NB4 (cell line): ENCODE results near the gene INO80E.
A peak's percentile ranks its signal among the peaks of the same experiment; 100 is the strongest.

Source experiments
- DNase-seq: peaks from one replicate; pipeline ENCODE4 v3.0.0; 2010; ENCODE audit warnings: low read depth
- H3K4me3 ChIP-seq: one replicate; pipeline ENCODE4 v1.5.1; 2011; ENCODE audit warnings: mild to moderate bottlenecking, low read depth, low read length, moderate library complexity
- CTCF ChIP-seq: IDR thresholded peaks from one replicate; pipeline ENCODE4 v1.5.1; 2012; ENCODE audit warnings: low read depth, low read length
- MAX ChIP-seq: IDR thresholded peaks from 2 replicates; pipeline ENCODE4 v1.6.1; 2011; ENCODE audit warnings: low read depth, low read length
- MYC ChIP-seq: IDR thresholded peaks from 2 replicates; pipeline ENCODE4 v1.6.1; 2011; ENCODE audit warnings: low read depth, low read length
- POLR2A ChIP-seq: IDR thresholded peaks from 2 replicates; pipeline ENCODE4 v1.6.1; 2011; ENCODE audit warnings: mild to moderate bottlenecking; ENCODE audit not compliant: insufficient read length; ENCODE audit errors: extremely low read depth

Gene INO80E

DNA sequence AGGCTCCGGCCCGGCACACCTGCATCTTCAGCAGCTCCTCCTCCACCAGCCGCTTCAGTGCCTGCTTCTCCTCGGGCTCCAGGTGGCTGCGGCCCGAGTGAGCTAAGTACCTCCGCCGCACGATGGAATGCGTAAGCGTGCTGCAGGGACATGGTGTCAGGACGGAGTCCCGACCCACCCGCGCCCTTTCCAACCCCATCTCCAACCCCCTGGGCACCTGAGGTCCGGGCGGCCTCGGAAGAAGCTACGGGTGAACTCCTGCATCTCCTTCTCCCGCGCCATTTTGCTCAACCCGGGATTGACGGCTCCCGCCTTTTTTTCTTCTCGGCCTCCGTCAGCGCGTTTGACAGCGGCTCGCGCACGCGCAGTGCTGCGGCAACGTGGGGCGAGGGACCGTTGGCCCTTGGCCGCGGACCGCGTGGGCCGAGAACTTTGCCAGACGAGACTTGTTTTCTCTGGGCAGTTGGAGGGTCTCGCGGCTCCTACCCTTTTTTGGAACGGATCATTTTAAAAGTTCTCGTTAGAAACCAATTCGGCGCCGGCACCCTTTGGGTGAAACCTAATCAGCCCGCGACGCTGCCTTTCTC is 624 bp upstream of the INO80E start, which contains the start of gene HIRIP3:
Gene HIRIP3 (minus strand): TSS at position 294 of the 587 bp plus-strand sequence. CDS start 12 bp downstream, at position 282.
- DNase-seq, result peak; percentile 87
- peak within 1 kb of the TSS; percentile 79 for H3K4me3 ChIP-seq
- TF ChIP-seq CTCF, result no peak
- TF ChIP-seq POLR2A, result peak; percentile 29
- TF ChIP-seq MAX, result peak; percentile 92
- peak; percentile 96 for TF ChIP-seq MYC

GRCh38 chr16:29996766-29997250 is 767 bp downstream of the INO80E start:
- TF ChIP-seq MYC (no peak), CTCF (no peak), POLR2A (no peak), MAX (no peak)
- peak overlapping the region; percentile 79 for H3K4me3 ChIP-seq
- DNase-seq, result peak; percentile 42

GRCh38 chr16:29999605-30000004 is 3.6 kb downstream of the INO80E start:
- no peak overlapping the region for H3K4me3 ChIP-seq
- TF ChIP-seq POLR2A (no peak), MAX (no peak), CTCF (no peak), MYC (no peak)
- no peak for DNase-seq

DNA sequence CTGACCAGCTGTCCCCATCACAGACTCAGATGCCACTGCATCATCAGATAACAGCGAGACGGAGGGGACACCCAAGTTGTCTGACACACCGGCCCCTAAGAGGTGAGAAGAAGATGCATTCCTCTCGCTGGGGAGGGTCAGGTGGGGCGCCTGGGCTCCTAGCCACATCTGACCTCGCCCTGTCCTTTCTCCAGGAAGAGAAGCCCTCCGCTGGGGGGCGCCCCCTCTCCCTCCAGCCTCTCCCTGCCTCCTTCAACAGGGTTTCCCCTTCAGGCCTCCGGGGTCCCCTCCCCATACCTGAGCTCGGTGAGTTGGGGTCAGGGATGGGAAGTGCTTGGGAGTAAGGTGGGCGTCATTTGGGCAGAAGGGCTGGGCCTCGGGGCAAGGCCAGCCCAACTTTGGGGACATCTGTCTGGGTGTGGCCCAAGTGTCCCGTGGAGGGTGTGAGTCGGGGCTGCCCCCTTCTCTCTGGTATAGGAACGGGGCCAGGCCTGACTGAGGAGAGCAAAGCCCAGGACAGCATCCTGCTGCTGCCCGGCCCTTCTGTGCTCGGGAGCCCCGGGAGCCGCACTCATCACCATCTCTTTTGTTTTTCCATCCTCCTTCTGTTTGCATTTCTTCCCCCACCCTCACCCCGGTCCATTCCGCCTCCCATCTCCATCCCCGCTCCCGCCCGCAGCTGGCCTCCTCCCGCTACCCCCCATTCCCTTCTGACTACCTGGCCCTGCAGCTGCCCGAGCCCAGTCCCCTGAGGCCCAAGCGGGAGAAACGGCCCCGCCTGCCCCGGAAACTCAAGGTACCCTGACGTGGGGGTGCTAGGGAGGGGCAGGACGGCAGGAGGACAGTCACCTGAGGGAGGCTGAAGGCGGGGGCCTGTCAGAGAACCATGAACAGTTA is 4.9 kb downstream of the INO80E start:
- no peak for TF ChIP-seq MAX
- no peak for TF ChIP-seq CTCF
- no peak for TF ChIP-seq POLR2A
- TF ChIP-seq MYC, result no peak
- no peak overlapping the region for H3K4me3 ChIP-seq
- DNase-seq, result no peak

DNA sequence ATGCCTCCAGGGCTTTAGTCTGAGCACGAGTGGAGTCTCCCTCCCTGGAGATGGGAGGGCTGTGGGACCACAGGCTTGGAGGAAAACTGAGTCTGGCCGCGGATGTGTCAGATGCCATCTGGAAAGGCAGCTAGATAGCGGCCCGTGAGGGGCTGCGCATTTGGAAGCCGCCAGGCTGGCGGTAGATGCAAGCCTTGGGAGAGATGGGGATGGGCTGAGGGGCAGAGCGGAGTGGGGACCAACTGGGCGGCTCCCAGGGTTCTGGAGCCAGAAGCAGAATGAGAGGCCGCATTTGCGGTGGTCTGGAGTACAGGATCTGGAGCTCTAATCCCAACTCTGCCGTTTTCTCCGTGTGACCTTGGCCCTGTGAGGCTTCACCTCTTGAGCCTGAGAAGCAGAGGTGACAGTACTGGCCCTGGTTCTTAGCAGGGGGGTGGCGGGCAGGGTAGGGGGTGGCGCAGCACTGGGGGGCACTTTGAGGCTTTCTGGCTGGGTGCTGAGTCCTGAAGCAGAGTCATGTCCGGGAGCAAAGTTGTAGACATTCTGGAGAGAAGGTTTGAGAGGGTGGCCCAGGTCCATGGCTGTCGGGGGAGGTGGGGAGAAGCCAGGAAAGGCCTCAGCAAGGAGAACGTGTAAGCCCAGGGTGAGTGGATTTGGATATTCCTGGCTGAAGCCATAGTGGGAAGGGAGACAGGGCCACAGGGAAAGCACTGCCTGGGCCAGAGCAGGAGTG is 6.7 kb downstream of the INO80E start:
- TF ChIP-seq MAX, result no peak
- TF ChIP-seq MYC, result no peak
- no peak for TF ChIP-seq CTCF
- TF ChIP-seq POLR2A, result no peak
- DNase-seq, result no peak

More for the DNA sequence above, 6.7 kb downstream of the INO80E start:
- H3K4me3 ChIP-seq, result no peak overlapping the region
